GM18505 (cell line): Measurements from ENCODE around the gene REG3A.

Experiments
- ATAC-seq: cut with Tn5 transposase; IDR thresholded peaks from one replicate; pipeline ENCODE4 v1.9.1; 2021; ENCODE audit not compliant: unreplicated experiment
- POLR2A ChIP-seq: IDR thresholded peaks from 4 replicates; pipeline ENCODE4 v1.6.1; 2011; ENCODE audit warnings: borderline replicate concordance; ENCODE audit not compliant: insufficient read depth, insufficient read length; ENCODE audit errors: extremely low read depth

The REG3A gene

GRCh38 chr2:79159653-79160052 is at the start of gene REG3A:
Gene REG3A (minus strand): TSS chr2:79159753. CDS start chr2:79159405, 348 bp downstream.
- ATAC-seq: no peak
- TF ChIP-seq POLR2A: no peak

GRCh38 chr2:79200762-79201161 is 41.2 kb upstream of the REG3A start:
- no peak for TF ChIP-seq POLR2A
- ATAC-seq: no peak

GRCh38 chr2:79191816-79192215 is 32.3 kb upstream of the REG3A start:
- TF ChIP-seq POLR2A: no peak
- no peak for ATAC-seq

- no peak for TF ChIP-seq POLR2A
- no peak for ATAC-seq
Observed at GRCh38 chr2:79191081-79191480, 31.5 kb upstream of the REG3A start.

GRCh38 chr2:79189465-79189864 is 29.9 kb upstream of the REG3A start:
- no peak for TF ChIP-seq POLR2A
- ATAC-seq: no peak

- no peak for TF ChIP-seq POLR2A
Observed at GRCh38 chr2:79181617-79182016, 22.1 kb upstream of the REG3A start.

GRCh38 chr2:79180092-79180491 is 20.5 kb upstream of the REG3A start:
- ATAC-seq: no peak
- no peak for TF ChIP-seq POLR2A

More at GRCh38 chr2:79181617-79182016, 22.1 kb upstream of the REG3A start:
- ATAC-seq: no peak

- TF ChIP-seq POLR2A: no peak
- no peak for ATAC-seq
Observed at GRCh38 chr2:79179036-79179435, 19.5 kb upstream of the REG3A start.

- TF ChIP-seq POLR2A: no peak
- no peak for ATAC-seq
Observed at GRCh38 chr2:79178076-79178674, 18.6 kb upstream of the REG3A start.

GRCh38 chr2:79171348-79171958 is 11.9 kb upstream of the REG3A start:
- no peak for ATAC-seq

GRCh38 chr2:79162801-79163200 is 3.2 kb upstream of the REG3A start:
- TF ChIP-seq POLR2A: no peak
- ATAC-seq: no peak

More at GRCh38 chr2:79171348-79171958, 11.9 kb upstream of the REG3A start:
- TF ChIP-seq POLR2A: no peak

- no peak for TF ChIP-seq POLR2A
- no peak for ATAC-seq
Observed at GRCh38 chr2:79162132-79162531, 2.6 kb upstream of the REG3A start.

GRCh38 chr2:79159030-79159429 is 523 bp downstream of the REG3A start:
- no peak for TF ChIP-seq POLR2A
- no peak for ATAC-seq

GRCh38 chr2:79155826-79156476 is 3.6 kb downstream of the REG3A start:
- no peak for ATAC-seq
- TF ChIP-seq POLR2A: no peak
